Lower leg skin (tissue), 3 donors: ENCODE results near the gene CBX2.

Experiments used
- POLR2A ChIP-seq, 2 donors: fragments of 450-650 bp; IDR thresholded peaks; one replicate each; pipeline ENCODE4 v1.6.1; 2016 to 2017; ENCODE audit warnings: antibody characterized with exemption in 2 of 2, mild to moderate bottlenecking in 1 of 2, moderate library complexity in 1 of 2
- TF ChIP-seq, protein P1 (sequence below), 3 donors: fragments of 450-650 bp; IDR thresholded peaks; one replicate each; pipeline ENCODE4 v1.5.1; 2016; ENCODE audit warnings: antibody characterized with exemption in 3 of 3, mild to moderate bottlenecking in 3 of 3, moderate library complexity in 2 of 3

DNA sequence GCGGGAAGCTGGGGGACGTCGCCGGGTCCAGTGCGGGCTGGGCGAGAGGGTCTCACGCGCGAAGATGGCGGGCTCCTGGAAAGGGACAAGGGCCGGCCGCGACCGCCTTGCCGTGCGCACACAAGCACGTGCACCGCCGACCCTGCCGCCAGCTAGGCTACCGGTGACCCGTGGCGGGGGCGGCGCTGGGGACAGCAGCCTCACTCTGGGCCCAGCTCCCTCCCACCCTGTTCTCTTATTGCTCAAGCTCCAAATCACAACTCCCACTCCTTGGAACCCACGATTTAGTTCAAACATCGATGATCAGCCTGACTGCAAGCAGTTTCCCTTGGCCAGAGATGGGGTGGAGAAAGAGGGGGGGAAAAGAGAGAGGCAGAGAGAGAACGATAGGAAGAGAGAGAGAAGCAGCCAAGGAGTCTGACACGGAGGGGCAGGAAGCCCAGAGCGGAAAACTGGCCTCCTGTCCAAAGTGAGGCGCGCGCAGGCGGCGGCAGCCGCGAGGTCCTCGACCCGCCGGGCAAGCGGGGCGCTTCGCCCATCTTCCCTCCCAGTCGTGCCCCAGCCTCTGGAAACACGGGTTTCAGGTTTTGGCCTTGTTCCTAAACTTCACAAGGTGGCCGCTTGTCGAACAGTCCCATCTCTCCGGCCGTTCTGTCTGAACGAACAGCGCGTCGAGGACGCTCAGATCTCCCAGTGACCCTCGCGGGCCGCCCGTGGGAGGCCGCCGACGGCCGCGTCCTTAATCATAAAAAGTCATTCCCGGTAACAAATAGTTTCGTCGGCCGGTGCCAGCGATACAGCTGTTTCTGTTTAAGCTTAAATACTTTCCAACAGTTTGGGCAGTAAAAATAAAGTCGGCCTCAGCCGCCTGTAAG lies 20.6 kb downstream of the CBX2 start:
- TF ChIP-seq, protein P1, sequence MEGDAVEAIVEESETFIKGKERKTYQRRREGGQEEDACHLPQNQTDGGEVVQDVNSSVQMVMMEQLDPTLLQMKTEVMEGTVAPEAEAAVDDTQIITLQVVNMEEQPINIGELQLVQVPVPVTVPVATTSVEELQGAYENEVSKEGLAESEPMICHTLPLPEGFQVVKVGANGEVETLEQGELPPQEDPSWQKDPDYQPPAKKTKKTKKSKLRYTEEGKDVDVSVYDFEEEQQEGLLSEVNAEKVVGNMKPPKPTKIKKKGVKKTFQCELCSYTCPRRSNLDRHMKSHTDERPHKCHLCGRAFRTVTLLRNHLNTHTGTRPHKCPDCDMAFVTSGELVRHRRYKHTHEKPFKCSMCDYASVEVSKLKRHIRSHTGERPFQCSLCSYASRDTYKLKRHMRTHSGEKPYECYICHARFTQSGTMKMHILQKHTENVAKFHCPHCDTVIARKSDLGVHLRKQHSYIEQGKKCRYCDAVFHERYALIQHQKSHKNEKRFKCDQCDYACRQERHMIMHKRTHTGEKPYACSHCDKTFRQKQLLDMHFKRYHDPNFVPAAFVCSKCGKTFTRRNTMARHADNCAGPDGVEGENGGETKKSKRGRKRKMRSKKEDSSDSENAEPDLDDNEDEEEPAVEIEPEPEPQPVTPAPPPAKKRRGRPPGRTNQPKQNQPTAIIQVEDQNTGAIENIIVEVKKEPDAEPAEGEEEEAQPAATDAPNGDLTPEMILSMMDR (IDR thresholded peaks at IDR 0.05) = no peak
- no peak for TF ChIP-seq POLR2A (IDR thresholded peaks at IDR 0.05)
